CD14-positive monocyte (primary cell): ENCODE measurements around the gene IWS1. TPM values are rescaled to one million over a fixed set of nuclear protein-coding genes. Genes with fewer than 3 reads are reported as not detected.

Experiments
- DNase-seq, 3 donors: peaks; one replicate each; pipeline ENCODE4 v3.0.0-alpha.2; 2011 to 2022
- H2AFZ ChIP-seq: 2 replicates; pipeline ENCODE4 v1.6.0; 2012; ENCODE audit warnings: mild to moderate bottlenecking, low read depth, low read length, inconsistent platforms; ENCODE audit not compliant: insufficient read depth, poor library complexity, severe bottlenecking
- H3K27ac ChIP-seq, 2 donors: 1 replicate in 1 of 2; 2 replicates in 1 of 2; pipeline ENCODE4 v1.5.1; 2012 to 2013; ENCODE audit warnings: low read length in 2 of 2, control low read depth in 1 of 2, inconsistent platforms in 1 of 2, low read depth in 1 of 2, mild to moderate bottlenecking in 1 of 2
- H3K27me3 ChIP-seq, 2 donors: one replicate each; pipeline versions ENCODE4 v1.6.0 to v1.6.1; 2011 to 2013; ENCODE audit warnings: low read length in 2 of 2; ENCODE audit not compliant: control insufficient read depth in 2 of 2, insufficient read depth in 2 of 2
- H3K36me3 ChIP-seq, 2 donors: replicated peaks in 1 of 2; 1 replicate in 1 of 2; 2 replicates in 1 of 2; pipeline versions ENCODE4 v1.5.1 to v1.6.1; 2012 to 2013; ENCODE audit warnings: low read length in 2 of 2, control low read depth in 1 of 2, inconsistent platforms in 1 of 2, mild to moderate bottlenecking in 1 of 2; ENCODE audit not compliant: insufficient read depth in 2 of 2, control insufficient read depth in 1 of 2
- H3K4me1 ChIP-seq, 2 donors: 1 replicate in 1 of 2; 2 replicates in 1 of 2; pipeline versions ENCODE4 v1.5.1 to v1.6.1; 2012 to 2013; ENCODE audit warnings: low read length in 2 of 2, control low read depth in 1 of 2, inconsistent platforms in 1 of 2, mild to moderate bottlenecking in 1 of 2, moderate library complexity in 1 of 2; ENCODE audit not compliant: insufficient read depth in 2 of 2, control insufficient read depth in 1 of 2
- H3K4me2 ChIP-seq: replicated peaks from 2 replicates; pipeline ENCODE3; 2012; ENCODE audit warnings: low read length, moderate library complexity, mild to moderate bottlenecking; ENCODE audit not compliant: poor library complexity, severe bottlenecking; ENCODE audit errors: extremely low read depth
- H3K4me3 ChIP-seq, 3 experiments: fragments of 200-600 bp in 1 of 3; sonication (generic) in 1 of 3; replicated peaks in 1 of 3; 1 replicate in 2 of 3; 2 replicates in 1 of 3; pipeline ENCODE4 v1.5.1; 2011 to 2013; ENCODE audit warnings: low read length in 3 of 3, mild to moderate bottlenecking in 3 of 3, control low read depth in 2 of 3, low read depth in 2 of 3, inconsistent platforms in 1 of 3, moderate library complexity in 1 of 3
- H3K79me2 ChIP-seq: 2 replicates; pipeline ENCODE4 v1.6.0; 2012; ENCODE audit warnings: mild to moderate bottlenecking, control low read depth, inconsistent platforms, low read length, moderate library complexity; ENCODE audit not compliant: insufficient read depth
- H3K9ac ChIP-seq: 2 replicates; pipeline ENCODE4 v1.6.0; 2017; ENCODE audit warnings: low read length, mild to moderate bottlenecking; ENCODE audit not compliant: insufficient read depth, poor library complexity, severe bottlenecking
- H3K9me3 ChIP-seq, 2 donors: replicated peaks in 1 of 2; 1 replicate in 1 of 2; 2 replicates in 1 of 2; pipeline versions ENCODE4 v1.5.1 to v1.6.1; 2012 to 2013; ENCODE audit warnings: low read length in 2 of 2, control low read depth in 1 of 2; ENCODE audit not compliant: control insufficient read depth in 1 of 2, insufficient read depth in 1 of 2
- H4K20me1 ChIP-seq: 2 replicates; pipeline ENCODE4 v1.6.0; 2012; ENCODE audit warnings: mild to moderate bottlenecking, low read length, control low read depth, moderate library complexity; ENCODE audit not compliant: insufficient read depth
- H3K27ac Mint-ChIP-seq, 7 donors: one replicate each; pipeline ENCODE4 v1.8.0; 2020; ENCODE audit warnings: mild to moderate bottlenecking in 7 of 7, mixed read lengths in 7 of 7, moderate library complexity in 6 of 7, inconsistent platforms in 2 of 7
- H3K27me3 Mint-ChIP-seq, 3 donors: one replicate each; pipeline ENCODE4 v1.8.0; 2021 to 2022; ENCODE audit warnings: low read depth in 3 of 3, mild to moderate bottlenecking in 3 of 3, mixed read lengths in 3 of 3, moderate library complexity in 3 of 3, inconsistent platforms in 1 of 3
- H3K36me3 Mint-ChIP-seq, 2 donors: one replicate each; pipeline ENCODE4 v1.8.0; 2020; ENCODE audit warnings: mixed read lengths in 2 of 2, inconsistent platforms in 1 of 2, mild to moderate bottlenecking in 1 of 2
- H3K4me1 Mint-ChIP-seq: one replicate; pipeline ENCODE4 v1.8.0; 2020; ENCODE audit warnings: mild to moderate bottlenecking, mixed read lengths
- H3K4me3 Mint-ChIP-seq, 2 donors: one replicate each; pipeline ENCODE4 v1.8.0; 2020; ENCODE audit warnings: mild to moderate bottlenecking in 2 of 2, mixed read lengths in 2 of 2, moderate library complexity in 1 of 2
- H3K9me3 Mint-ChIP-seq, 7 donors: one replicate each; pipeline ENCODE4 v1.8.0; 2020 to 2022; ENCODE audit warnings: mixed read lengths in 7 of 7, mild to moderate bottlenecking in 6 of 7, moderate library complexity in 6 of 7, inconsistent platforms in 2 of 7
- WGBS: methylation state at CpG from one replicate; pipeline ENCODE4 v1.1.5; 2013; ENCODE audit warnings: missing lambda C conversion rate; ENCODE audit not compliant: insufficient coverage; 5-methylcytosine and 5-hydroxymethylcytosine counted together
- intact Hi-C, 2 donors: fragments of 100-400 bp; cut with micrococcal nuclease; formaldehyde crosslinking; loops; one replicate each; pipeline versions ENCODE4 v1.15.0 to v1.15.1; 2023
- polyA plus RNA-seq, 3 donors: library from polyadenylated mRNA; depleted of rRNA in 1 of 3; unstranded in 2 of 3; stranded (reverse) in 1 of 3; fragments of 300-500 nt in 2 of 3; fragments of >200 nt in 1 of 3; fragmentation: Illumina TruSeq in 2 of 3; gene quantifications; 1 replicate in 2 of 3; 2 replicates in 1 of 3; pipeline ENCODE4 v1.2.3, GENCODE V29; 2012 to 2021
- TF ChIP-seq, protein P1 (sequence below): fragments of 200-600 bp; IDR thresholded peaks from one replicate; pipeline ENCODE4 v1.8.0; 2022; ENCODE audit warnings: antibody characterized with exemption, mild to moderate bottlenecking

Gene IWS1
- polyA plus RNA-seq, 3 donors: 7.9 to 21.3 (median 15.6) TPM

DNA sequence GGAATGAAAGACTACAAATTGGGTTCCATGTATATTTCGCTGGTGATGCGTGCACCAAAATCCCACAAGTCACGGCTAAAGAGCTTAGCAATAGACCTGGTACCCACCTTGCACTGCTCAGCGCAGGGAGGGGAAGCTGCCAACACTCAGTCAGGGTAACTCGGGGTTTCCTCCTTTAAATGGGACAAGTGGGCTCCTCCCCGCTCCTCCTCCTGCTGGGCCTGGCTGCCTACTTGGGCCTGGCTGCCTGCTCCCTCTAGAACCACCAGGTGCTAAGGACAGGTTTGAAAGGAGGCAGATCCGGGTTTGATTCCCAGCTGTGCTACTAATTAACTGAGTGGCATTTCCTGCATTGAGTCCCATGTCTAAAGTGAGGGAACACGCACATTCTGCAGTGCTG, 32.6 kb upstream of the IWS1 start:
- no peak overlapping the region for H3K27ac Mint-ChIP-seq
- no peaks in the 10 kb centered on the region for H3K79me2 ChIP-seq
- TF ChIP-seq, protein P1, sequence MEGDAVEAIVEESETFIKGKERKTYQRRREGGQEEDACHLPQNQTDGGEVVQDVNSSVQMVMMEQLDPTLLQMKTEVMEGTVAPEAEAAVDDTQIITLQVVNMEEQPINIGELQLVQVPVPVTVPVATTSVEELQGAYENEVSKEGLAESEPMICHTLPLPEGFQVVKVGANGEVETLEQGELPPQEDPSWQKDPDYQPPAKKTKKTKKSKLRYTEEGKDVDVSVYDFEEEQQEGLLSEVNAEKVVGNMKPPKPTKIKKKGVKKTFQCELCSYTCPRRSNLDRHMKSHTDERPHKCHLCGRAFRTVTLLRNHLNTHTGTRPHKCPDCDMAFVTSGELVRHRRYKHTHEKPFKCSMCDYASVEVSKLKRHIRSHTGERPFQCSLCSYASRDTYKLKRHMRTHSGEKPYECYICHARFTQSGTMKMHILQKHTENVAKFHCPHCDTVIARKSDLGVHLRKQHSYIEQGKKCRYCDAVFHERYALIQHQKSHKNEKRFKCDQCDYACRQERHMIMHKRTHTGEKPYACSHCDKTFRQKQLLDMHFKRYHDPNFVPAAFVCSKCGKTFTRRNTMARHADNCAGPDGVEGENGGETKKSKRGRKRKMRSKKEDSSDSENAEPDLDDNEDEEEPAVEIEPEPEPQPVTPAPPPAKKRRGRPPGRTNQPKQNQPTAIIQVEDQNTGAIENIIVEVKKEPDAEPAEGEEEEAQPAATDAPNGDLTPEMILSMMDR: no peak
- H3K4me1 Mint-ChIP-seq: peaks cover 29% of the 10 kb centered on the region
- DNase-seq: no peak
- H3K9ac ChIP-seq: no peak overlapping the region
- no peak overlapping the region for H3K27ac ChIP-seq
- no peak overlapping the region for H3K4me3 ChIP-seq
- H3K9me3 Mint-ChIP-seq: peaks cover 5 to 16% (median 12%) of the 10 kb centered on the region in 7 donors
- whole genome bisulfite sequencing: 94% methylated on average over 8 of the region's 8 CpGs
- no peaks in the 10 kb centered on the region for H3K27me3 ChIP-seq
- H3K4me3 Mint-ChIP-seq: no peak overlapping the region
- H3K36me3 ChIP-seq: no peaks in the 10 kb centered on the region
- no peaks in the 10 kb centered on the region for H3K36me3 Mint-ChIP-seq
- no peak overlapping the region for H2AFZ ChIP-seq
- peaks cover 1 to 13% (median 3%) of the 10 kb centered on the region in 3 donors for H3K27me3 Mint-ChIP-seq
- peaks cover 0 to 4% of the 10 kb centered on the region in 2 donors for H3K9me3 ChIP-seq
- intact Hi-C loops: no loop called here
- H3K4me2 ChIP-seq: no peak overlapping the region
- H3K4me1 ChIP-seq: peaks cover 24 to 29% of the 10 kb centered on the region in 2 donors
- no peaks in the 10 kb centered on the region for H4K20me1 ChIP-seq

DNA sequence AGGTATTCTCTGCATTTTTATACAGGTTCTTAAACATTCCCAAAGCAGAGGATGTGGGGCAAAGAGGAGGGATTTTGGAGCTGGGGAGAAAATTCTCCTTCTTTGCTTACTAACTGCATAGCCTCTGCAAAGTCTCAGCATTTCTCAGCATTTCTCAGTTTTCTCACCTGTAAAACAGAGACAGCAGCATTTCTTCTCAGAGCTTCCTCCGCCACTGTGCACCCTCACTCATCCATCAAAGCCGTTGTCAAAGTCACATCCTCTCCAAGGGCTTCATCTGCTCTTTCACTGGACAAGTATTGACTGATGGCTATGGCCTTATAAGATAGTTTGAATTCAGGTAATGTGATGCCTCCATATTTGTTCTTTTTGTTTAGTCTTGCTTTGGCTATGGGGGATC, 26.6 kb upstream of the IWS1 start:
- no peaks in the 10 kb centered on the region for H3K9me3 ChIP-seq
- H3K79me2 ChIP-seq: no peaks in the 10 kb centered on the region
- peaks cover 3 to 15% (median 6%) of the 10 kb centered on the region in 3 donors for H3K27me3 Mint-ChIP-seq
- WGBS: no CpG with 5 or more reads among the region's 2 CpGs
- H3K36me3 ChIP-seq: no peaks in the 10 kb centered on the region
- intact Hi-C loops: no loop called here
- no peaks in the 10 kb centered on the region for H3K27me3 ChIP-seq
- H3K4me2 ChIP-seq: no peak overlapping the region
- H3K27ac ChIP-seq: no peak overlapping the region
- H3K4me3 Mint-ChIP-seq: no peak overlapping the region
- no peak overlapping the region for H3K9ac ChIP-seq
- no peaks in the 10 kb centered on the region for H3K4me1 Mint-ChIP-seq
- no peaks in the 10 kb centered on the region for H4K20me1 ChIP-seq
- H3K4me3 ChIP-seq: no peak overlapping the region
- TF ChIP-seq, protein P1: no peak
- no peak overlapping the region for H2AFZ ChIP-seq
- no peak for DNase-seq
- H3K9me3 Mint-ChIP-seq: peaks cover 2 to 20% (median 11%) of the 10 kb centered on the region in 7 donors
- H3K27ac Mint-ChIP-seq: no peak overlapping the region
- H3K4me1 ChIP-seq: no peaks in the 10 kb centered on the region
- H3K36me3 Mint-ChIP-seq: no peaks in the 10 kb centered on the region
